Medulla oblongata (tissue), 1 donor: ENCODE data around the gene MAGEA2.
"Not testable (repeated sequence)": the region's sequence is repeated elsewhere in the genome, so short reads cannot be mapped to it uniquely, and the experiment has no call there.

Experiments used
- DNase-seq: peaks from one replicate; pipeline ENCODE4 v3.0.0-alpha.2; 2015; ENCODE audit errors: extremely low spot score

MAGEA2 gene, protein sequence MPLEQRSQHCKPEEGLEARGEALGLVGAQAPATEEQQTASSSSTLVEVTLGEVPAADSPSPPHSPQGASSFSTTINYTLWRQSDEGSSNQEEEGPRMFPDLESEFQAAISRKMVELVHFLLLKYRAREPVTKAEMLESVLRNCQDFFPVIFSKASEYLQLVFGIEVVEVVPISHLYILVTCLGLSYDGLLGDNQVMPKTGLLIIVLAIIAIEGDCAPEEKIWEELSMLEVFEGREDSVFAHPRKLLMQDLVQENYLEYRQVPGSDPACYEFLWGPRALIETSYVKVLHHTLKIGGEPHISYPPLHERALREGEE

GRCh38 chrX:152753686-152754650 lies at the start of gene MAGEA2:
Gene MAGEA2 (minus strand): TSS chrX:152753842. CDS start chrX:152751363, 2,479 bp downstream.
- DNase-seq, result not testable (repeated sequence)

- no peak for DNase-seq
Observed at GRCh38 chrX:152798945-152799344, 45.3 kb upstream of the MAGEA2 start.

DNA sequence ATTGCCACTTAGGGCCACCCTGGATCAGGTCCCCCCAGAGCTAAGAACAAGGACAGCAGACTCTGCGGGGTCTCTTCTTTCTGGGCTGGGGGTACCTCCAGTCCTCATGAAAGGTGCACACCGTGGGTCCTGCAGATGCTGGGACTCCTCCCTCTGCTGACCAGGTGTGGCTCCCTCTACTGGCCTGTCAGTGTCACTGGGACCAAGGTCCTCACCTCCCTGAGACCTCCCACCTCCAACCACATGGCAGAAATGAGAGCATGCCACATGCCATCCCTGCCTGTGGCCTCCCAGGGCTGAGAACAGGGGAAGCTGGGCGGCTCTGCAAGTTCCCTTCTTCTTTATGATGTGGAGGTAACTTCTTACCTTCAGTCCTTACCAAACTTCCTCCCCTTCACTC lies 33.4 kb upstream of the MAGEA2 start:
- DNase-seq, result not testable (repeated sequence)

DNA sequence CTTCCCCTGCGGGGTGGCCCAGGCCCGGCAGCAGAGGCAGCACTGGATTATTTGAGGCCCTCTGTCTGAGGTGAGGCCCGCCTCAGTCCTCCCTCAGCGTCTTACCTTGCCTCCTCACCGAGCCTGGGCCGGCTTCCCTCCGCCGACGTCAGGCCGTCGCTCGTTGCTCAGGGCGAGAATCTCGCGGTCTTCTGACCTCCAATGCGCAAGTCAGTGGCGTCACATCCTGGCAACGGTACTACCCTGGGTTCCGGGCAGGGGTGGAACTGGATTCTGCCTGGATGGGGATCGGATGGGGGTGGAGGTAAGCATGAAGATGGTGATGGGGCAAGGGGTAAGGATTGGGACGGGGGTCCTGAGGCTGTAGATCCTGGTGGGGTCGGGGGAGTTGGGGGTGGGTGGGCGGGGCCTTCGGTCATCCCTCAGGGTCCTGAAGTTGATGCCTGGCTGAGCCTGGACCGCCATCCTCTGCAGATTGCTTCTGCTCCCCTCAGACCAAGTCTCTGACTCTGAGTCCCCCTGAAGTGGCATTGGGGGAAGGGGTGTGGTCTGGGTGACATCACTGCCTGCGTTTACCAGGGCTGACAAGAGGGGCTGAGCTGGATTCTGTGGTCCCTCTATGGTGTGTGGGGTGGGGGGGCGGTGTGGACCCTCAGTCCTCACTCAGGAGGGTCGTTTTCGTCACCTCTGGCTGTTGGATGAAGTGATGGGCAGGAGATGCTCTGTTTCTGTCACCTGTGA lies 16.1 kb upstream of the MAGEA2 start, which contains the start of gene MAGEA6:
Gene MAGEA6 (minus strand): TSS at position 141 of the 741 bp plus-strand sequence. CDS start 2,039 bp downstream, outside the sequence.
- not testable (repeated sequence) for DNase-seq

DNA sequence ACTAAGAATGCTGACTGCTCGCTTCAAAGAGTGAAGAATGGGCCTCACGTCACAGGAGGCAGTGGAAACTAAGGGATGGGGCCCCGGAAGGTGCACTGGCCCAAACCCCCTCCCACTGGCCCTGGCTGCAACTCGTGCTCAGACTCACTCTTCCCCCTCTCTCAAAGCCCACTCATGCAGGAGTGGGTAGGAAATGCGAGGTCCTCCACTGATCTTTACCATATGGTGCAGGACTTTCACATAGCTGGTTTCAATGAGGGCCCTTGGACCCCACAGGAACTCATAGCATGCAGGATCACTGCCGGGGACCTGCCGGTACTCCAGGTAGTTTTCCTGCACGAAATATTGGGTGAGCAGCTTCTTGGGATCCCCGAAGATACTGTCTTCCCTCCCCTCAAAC lies 12.9 kb upstream of the MAGEA2 start:
- not testable (repeated sequence) for DNase-seq

DNA sequence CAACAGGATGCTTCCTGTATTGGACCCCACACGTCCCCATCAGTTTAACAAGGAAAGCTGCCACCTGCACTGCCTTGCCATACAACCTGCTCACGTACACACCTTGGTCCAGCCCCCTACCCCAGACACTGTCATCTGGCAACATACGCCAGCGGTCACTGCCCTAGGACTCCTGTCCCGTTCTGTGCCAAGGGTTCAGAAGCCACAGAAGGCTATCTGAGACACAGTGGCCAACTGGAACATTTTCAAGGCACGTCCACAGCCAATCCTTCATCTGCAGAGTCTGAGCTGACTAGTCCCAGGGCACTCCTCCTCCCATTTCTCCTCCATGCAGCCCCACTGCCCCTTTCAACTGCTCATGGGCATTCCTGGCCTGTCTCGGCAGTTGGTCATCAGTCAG lies 7.9 kb upstream of the MAGEA2 start:
- not testable (repeated sequence) for DNase-seq

GRCh38 chrX:152759544-152759943 lies 5.9 kb upstream of the MAGEA2 start:
- DNase-seq, result not testable (repeated sequence)

DNA sequence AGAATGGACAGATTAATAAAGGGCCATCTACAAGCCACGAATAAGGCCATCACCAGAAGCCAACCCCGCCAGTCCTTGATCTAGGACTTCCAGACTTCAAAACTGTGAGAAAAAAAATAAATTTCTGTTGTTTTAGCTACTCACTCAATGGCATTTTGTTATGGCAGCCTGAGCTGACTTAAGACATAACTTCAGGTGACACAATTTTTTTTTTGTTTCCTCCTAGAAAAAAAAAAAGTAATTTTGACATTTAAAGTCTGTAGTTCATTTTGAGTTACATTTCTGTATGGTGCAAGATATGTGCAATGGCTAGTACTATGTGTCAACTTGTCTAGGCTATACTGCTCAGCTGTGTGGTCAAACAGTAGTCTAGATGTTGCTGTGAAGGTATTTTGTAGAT lies 5.3 kb upstream of the MAGEA2 start, which contains the start of gene CSAG3:
Gene CSAG3 (plus strand): TSS at position 301 of the 400 bp plus-strand sequence.
- not testable (repeated sequence) for DNase-seq

DNA sequence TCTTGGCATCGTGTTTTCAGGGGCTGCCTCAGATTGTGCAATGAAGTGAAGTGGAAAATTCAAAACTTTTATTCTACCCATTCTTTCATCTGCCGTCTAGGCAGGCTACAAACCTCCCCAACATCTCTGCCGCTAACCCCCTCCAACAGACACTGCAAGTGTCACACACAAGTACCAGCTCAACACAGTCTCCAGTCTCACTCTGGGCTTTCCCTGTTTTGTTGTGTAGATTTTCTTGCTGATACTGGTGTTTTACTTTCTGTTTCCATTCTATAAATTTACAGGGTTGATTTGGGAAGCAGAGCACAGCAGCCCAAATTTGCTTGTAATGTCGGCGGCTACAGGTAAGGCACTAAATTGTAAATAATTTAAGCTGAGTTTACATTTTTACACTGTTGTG lies 1.2 kb upstream of the MAGEA2 start:
- not testable (repeated sequence) for DNase-seq

GRCh38 chrX:152738560-152738959 lies 15.1 kb downstream of the MAGEA2 start:
- DNase-seq, result no peak

DNA sequence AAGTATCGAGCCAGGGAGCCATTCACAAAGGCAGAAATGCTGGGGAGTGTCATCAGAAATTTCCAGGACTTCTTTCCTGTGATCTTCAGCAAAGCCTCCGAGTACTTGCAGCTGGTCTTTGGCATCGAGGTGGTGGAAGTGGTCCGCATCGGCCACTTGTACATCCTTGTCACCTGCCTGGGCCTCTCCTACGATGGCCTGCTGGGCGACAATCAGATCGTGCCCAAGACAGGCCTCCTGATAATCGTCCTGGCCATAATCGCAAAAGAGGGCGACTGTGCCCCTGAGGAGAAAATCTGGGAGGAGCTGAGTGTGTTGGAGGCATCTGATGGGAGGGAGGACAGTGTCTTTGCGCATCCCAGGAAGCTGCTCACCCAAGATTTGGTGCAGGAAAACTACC lies 17.1 kb downstream of the MAGEA2 start:
- DNase-seq, result not testable (repeated sequence)

DNA sequence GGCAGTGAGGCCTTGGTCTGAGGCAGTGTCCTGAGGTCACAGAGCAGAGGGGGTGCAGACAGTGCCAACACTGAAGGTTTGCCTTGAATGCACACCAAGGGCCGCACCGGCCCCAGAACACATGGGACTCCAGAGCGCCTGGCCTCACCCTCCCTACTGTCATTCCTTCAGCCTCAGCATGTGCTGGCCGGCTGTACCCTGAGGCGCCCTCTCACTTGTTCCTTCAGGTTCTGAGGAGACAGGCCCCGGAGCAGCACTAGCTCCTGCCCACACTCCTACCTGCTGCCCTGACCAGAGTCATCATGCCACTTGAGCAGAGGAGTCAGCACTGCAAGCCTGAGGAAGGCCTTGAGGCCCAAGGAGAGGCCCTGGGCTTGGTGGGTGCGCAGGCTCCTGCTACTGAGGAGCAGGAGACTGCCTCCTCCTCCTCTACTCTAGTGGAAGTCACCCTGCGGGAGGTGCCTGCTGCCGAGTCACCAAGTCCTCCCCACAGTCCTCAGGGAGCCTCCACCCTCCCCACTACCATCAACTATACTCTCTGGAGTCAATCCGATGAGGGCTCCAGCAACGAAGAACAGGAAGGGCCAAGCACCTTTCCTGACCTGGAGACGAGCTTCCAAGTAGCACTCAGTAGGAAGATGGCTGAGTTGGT lies 17.7 kb downstream of the MAGEA2 start:
- no peak for DNase-seq

DNA sequence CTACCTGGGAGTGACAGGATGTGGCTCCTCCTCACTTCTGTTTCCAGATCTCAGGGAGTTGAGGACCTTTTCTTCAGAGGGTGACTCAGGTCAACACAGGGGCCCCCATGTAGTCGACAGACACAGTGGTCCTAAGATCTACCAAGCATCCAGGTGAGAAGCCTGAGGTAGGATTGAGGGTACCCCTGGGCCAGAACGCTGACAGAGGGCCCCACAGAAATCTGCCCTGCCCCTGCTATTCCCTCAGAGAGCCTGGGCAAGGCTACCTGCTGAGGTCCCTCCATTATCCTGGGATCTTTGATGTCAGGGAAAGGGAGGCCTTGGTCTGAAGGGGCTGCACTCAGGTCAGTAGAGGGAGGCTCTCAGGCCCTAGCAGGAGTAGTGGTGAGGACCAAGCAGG lies 18.5 kb downstream of the MAGEA2 start:
- DNase-seq, result no peak

- not testable (repeated sequence) for DNase-seq
Observed at GRCh38 chrX:152734143-152734858, 19.3 kb downstream of the MAGEA2 start.

GRCh38 chrX:152733261-152733975 lies 20.2 kb downstream of the MAGEA2 start, which contains the start of the genes CSAG1 and MAGEA12:
Gene CSAG1 (minus strand): TSS chrX:152733721. CDS start chrX:152732460, 1,261 bp downstream.
Gene MAGEA12 (plus strand): TSS chrX:152733757. CDS start chrX:152736162, 2,405 bp downstream.
- DNase-seq, result no peak

- DNase-seq, result no peak
Observed at GRCh38 chrX:152725409-152725808, 28.2 kb downstream of the MAGEA2 start.

- not testable (repeated sequence) for DNase-seq
Observed at GRCh38 chrX:152713815-152714787, 39.5 kb downstream of the MAGEA2 start, which contains the start of gene MAGEA2B. Gene MAGEA2B (plus strand): TSS chrX:152714628. CDS start chrX:152717107, 2,479 bp downstream.

DNA sequence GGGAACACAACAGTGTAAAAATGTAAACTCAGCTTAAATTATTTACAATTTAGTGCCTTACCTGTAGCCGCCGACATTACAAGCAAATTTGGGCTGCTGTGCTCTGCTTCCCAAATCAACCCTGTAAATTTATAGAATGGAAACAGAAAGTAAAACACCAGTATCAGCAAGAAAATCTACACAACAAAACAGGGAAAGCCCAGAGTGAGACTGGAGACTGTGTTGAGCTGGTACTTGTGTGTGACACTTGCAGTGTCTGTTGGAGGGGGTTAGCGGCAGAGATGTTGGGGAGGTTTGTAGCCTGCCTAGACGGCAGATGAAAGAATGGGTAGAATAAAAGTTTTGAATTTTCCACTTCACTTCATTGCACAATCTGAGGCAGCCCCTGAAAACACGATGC lies 40.4 kb downstream of the MAGEA2 start:
- DNase-seq, result not testable (repeated sequence)
